HepG2 (cell line): ENCODE measurements around the gene ELMOD3. TPM values are rescaled to one million over a fixed set of nuclear protein-coding genes. Genes with fewer than 3 reads are reported as not detected.
A peak's percentile ranks its signal among the peaks of the same experiment; 100 is the strongest.

Experiments
- BCL6 ChIP-seq: IDR thresholded peaks from 2 replicates; pipeline ENCODE4 v1.6.1; 2016; ENCODE audit warnings: missing genetic modification reagents, missing compliant biosample characterization
- BHLHE40 ChIP-seq: IDR thresholded peaks from 2 replicates; pipeline ENCODE4 v1.6.1; 2011; ENCODE audit warnings: low read length, improper control_type of control experiment
- DMAP1 ChIP-seq: IDR thresholded peaks from 2 replicates; pipeline ENCODE4 v1.6.1; 2016
- HMG20A ChIP-seq: IDR thresholded peaks from 2 replicates; pipeline ENCODE4 v1.6.1; 2016; ENCODE audit warnings: borderline replicate concordance
- HOXA9 ChIP-seq: sonication (generic); formaldehyde crosslinking; IDR thresholded peaks from 2 replicates; pipeline ENCODE4 v1.8.1; 2022; ENCODE audit warnings: missing genetic modification reagents, mild to moderate bottlenecking, moderate library complexity, borderline replicate concordance
- NFE2L2 ChIP-seq: fragments of 150-350 bp; IDR thresholded peaks from 2 replicates; pipeline ENCODE4 v1.6.1; 2014; ENCODE audit warnings: low read length
- NR2F1 ChIP-seq, 2 experiments: fragments of 450-650 bp in 1 of 2; formaldehyde crosslinking in 1 of 2; IDR thresholded peaks; 2 replicates each; pipeline versions ENCODE4 v1.5.0 to v1.6.1; 2016 to 2020; ENCODE audit warnings: mild to moderate bottlenecking in 1 of 2, missing compliant biosample characterization in 1 of 2, missing genetic modification reagents in 1 of 2, moderate library complexity in 1 of 2
- RFXANK ChIP-seq: IDR thresholded peaks from 2 replicates; pipeline ENCODE4 v1.6.1; 2016
- RXRA ChIP-seq: sonication (generic); formaldehyde crosslinking; IDR thresholded peaks from 2 replicates; pipeline ENCODE4 v1.5.1; 2020; ENCODE audit warnings: missing genetic modification reagents
- SPEN ChIP-seq: sonication (generic); formaldehyde crosslinking; IDR thresholded peaks from 2 replicates; pipeline ENCODE4 v1.5.1; 2020; ENCODE audit warnings: low read depth, mild to moderate bottlenecking, missing genetic modification reagents
- SSRP1 ChIP-seq: IDR thresholded peaks from 2 replicates; pipeline ENCODE4 v1.6.1; 2016; ENCODE audit warnings: control low read depth
- TEF ChIP-seq: sonication (generic); formaldehyde crosslinking; IDR thresholded peaks from 2 replicates; pipeline ENCODE4 v1.5.0; 2020; ENCODE audit warnings: missing genetic modification reagents
- U2AF2 ChIP-seq: fragments of 200-400 bp; formaldehyde crosslinking; IDR thresholded peaks from 2 replicates; pipeline ENCODE4 v1.6.1; 2017; ENCODE audit warnings: low read depth, mild to moderate bottlenecking, low read length
- ZBTB20 ChIP-seq: sonication (generic); formaldehyde crosslinking; IDR thresholded peaks from 2 replicates; pipeline ENCODE4 v1.8.1; 2023; ENCODE audit warnings: missing genetic modification reagents, low read depth, mild to moderate bottlenecking, borderline replicate concordance
- ZBTB33 ChIP-seq: sonication (generic); formaldehyde crosslinking; IDR thresholded peaks from 2 replicates; pipeline ENCODE4 v1.4.0; 2020; ENCODE audit warnings: missing genetic modification reagents
- ZFP90 ChIP-seq: sonication (generic); formaldehyde crosslinking; IDR thresholded peaks from 2 replicates; pipeline ENCODE4 v1.8.0; 2022; ENCODE audit warnings: missing genetic modification reagents, mild to moderate bottlenecking, inconsistent platforms, borderline replicate concordance
- ZNF230 ChIP-seq: sonication (generic); formaldehyde crosslinking; IDR thresholded peaks from 2 replicates; pipeline ENCODE4 v1.4.0; 2020; ENCODE audit warnings: mild to moderate bottlenecking, missing genetic modification reagents
- ZNF331 ChIP-seq: sonication (generic); formaldehyde crosslinking; IDR thresholded peaks from 2 replicates; pipeline ENCODE4 v1.4.0; 2020; ENCODE audit warnings: missing genetic modification reagents
- ZNF343 ChIP-seq: sonication (generic); formaldehyde crosslinking; IDR thresholded peaks from 2 replicates; pipeline ENCODE4 v1.4.0; 2020; ENCODE audit warnings: mild to moderate bottlenecking, missing genetic modification reagents
- polyA plus RNA-seq, 8 experiments: library from polyadenylated mRNA; depleted of rRNA in 3 of 8; stranded (reverse) in 7 of 8; unstranded in 1 of 8; fragments of >200 nt; fragmentation: Illumina TruSeq in 4 of 8; extraction: Trizol in 4 of 8; gene quantifications; 2 replicates each; pipeline versions ENCODE4 v1.2.1 to v1.2.3, GENCODE V29; 2011 to 2016; ENCODE audit warnings: low read depth in 4 of 8, missing spikeins in 1 of 8, mixed read lengths in 1 of 8; ENCODE audit not compliant: insufficient read depth in 1 of 8
- total RNA-seq, 5 experiments: library from RNA; depleted of rRNA; stranded (reverse); fragments of >200 nt; fragmentation: Illumina TruSeq; extraction: Trizol; gene quantifications; 2 replicates each; pipeline ENCODE4 v1.2.3, GENCODE V29; 2016; ENCODE audit warnings: low read depth in 1 of 5
- TF ChIP-seq, protein P1 (sequence below): sonication (generic); formaldehyde crosslinking; IDR thresholded peaks from 2 replicates; pipeline ENCODE4 v1.5.0; 2020; ENCODE audit warnings: missing genetic modification reagents, mild to moderate bottlenecking, borderline replicate concordance
- TF ChIP-seq, protein P2 (sequence below): IDR thresholded peaks from 2 replicates; pipeline ENCODE4 v1.4.0; 2020; ENCODE audit warnings: mild to moderate bottlenecking, missing genetic modification reagents
- TF ChIP-seq, protein P3 (sequence below): sonication (generic); formaldehyde crosslinking; IDR thresholded peaks from 2 replicates; pipeline ENCODE4 v1.8.1; 2023; ENCODE audit warnings: mild to moderate bottlenecking, missing genetic modification reagents

ELMOD3 gene
- total and polyA plus RNA-seq, 2 of the 13 experiments (the other 11 are each of a cell fraction or from before 2014, with no cell fraction given) = 13.3 to 19.5 TPM

GRCh38 chr2:85421260-85422071, 66.9 kb downstream of the ELMOD3 start (continued):
- TF ChIP-seq, protein P1, sequence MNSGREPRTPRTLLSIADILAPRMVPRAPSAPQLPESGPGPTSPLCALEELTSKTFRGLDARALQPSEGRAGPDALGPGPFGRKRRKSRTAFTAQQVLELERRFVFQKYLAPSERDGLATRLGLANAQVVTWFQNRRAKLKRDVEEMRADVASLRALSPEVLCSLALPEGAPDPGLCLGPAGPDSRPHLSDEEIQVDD (CRISPR knock-in tag) = no peak
- TF ChIP-seq U2AF2 (peak; percentile 61; the same call in 1 of the 2 replicates), DMAP1 (CRISPR knock-in tag) (peak; percentile 77), BHLHE40 (peak; percentile 80), ZBTB20 (peak; percentile 81; the same call in 1 of the 2 replicates), SPEN (peak; percentile 87), TEF (CRISPR knock-in tag) (0 out of 2 replicates have a peak, but pooled peaks have one; percentile 43), BCL6 (CRISPR knock-in tag) (peak; percentile 96), SSRP1 (CRISPR knock-in tag) (no peak; the same call in 1 of the 2 replicates), ZNF230 (CRISPR knock-in tag) (peak; percentile 29), RFXANK (CRISPR knock-in tag) (peak; percentile 68; the same call in 1 of the 2 replicates), NR2F1 (CRISPR knock-in tag; IDR thresholded peaks at IDR 0.05) (peak; percentile 66 to 69; a peak in 3 of 4 replicates), ZBTB33 (CRISPR knock-in tag) (peak; percentile 83), HOXA9 (CRISPR knock-in tag) (0 out of 2 replicates have a peak, but pooled peaks have one; percentile 74), NFE2L2 (0 out of 2 replicates have a peak, but pooled peaks have one; percentile 1), ZNF343 (0 out of 2 replicates have a peak, but pooled peaks have one; percentile 78), ZFP90 (CRISPR knock-in tag) (peak; percentile 87; the same call in 1 of the 2 replicates), RXRA (CRISPR knock-in tag) (peak; percentile 98), HMG20A (CRISPR knock-in tag) (peak; percentile 96), ZNF331 (peak; percentile 92)
- TF ChIP-seq, protein P2, sequence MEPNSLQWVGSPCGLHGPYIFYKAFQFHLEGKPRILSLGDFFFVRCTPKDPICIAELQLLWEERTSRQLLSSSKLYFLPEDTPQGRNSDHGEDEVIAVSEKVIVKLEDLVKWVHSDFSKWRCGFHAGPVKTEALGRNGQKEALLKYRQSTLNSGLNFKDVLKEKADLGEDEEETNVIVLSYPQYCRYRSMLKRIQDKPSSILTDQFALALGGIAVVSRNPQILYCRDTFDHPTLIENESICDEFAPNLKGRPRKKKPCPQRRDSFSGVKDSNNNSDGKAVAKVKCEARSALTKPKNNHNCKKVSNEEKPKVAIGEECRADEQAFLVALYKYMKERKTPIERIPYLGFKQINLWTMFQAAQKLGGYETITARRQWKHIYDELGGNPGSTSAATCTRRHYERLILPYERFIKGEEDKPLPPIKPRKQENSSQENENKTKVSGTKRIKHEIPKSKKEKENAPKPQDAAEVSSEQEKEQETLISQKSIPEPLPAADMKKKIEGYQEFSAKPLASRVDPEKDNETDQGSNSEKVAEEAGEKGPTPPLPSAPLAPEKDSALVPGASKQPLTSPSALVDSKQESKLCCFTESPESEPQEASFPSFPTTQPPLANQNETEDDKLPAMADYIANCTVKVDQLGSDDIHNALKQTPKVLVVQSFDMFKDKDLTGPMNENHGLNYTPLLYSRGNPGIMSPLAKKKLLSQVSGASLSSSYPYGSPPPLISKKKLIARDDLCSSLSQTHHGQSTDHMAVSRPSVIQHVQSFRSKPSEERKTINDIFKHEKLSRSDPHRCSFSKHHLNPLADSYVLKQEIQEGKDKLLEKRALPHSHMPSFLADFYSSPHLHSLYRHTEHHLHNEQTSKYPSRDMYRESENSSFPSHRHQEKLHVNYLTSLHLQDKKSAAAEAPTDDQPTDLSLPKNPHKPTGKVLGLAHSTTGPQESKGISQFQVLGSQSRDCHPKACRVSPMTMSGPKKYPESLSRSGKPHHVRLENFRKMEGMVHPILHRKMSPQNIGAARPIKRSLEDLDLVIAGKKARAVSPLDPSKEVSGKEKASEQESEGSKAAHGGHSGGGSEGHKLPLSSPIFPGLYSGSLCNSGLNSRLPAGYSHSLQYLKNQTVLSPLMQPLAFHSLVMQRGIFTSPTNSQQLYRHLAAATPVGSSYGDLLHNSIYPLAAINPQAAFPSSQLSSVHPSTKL (CRISPR knock-in tag) = peak; percentile 100
- TF ChIP-seq, protein P3, sequence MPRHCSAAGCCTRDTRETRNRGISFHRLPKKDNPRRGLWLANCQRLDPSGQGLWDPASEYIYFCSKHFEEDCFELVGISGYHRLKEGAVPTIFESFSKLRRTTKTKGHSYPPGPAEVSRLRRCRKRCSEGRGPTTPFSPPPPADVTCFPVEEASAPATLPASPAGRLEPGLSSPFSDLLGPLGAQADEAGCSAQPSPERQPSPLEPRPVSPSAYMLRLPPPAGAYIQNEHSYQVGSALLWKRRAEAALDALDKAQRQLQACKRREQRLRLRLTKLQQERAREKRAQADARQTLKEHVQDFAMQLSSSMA = peak; percentile 84; the same call in 1 of the 2 replicates
